ENCODE measurements around the gene FAM43B. TPM values are rescaled to one million over a fixed set of nuclear protein-coding genes. Genes with fewer than 3 reads are reported as not detected.
"Not testable (repeated sequence)": the region's sequence is repeated elsewhere in the genome, so short reads cannot be mapped to it uniquely, and the experiment has no call there.

Gene FAM43B
- total RNA-seq: not detected

DNA sequence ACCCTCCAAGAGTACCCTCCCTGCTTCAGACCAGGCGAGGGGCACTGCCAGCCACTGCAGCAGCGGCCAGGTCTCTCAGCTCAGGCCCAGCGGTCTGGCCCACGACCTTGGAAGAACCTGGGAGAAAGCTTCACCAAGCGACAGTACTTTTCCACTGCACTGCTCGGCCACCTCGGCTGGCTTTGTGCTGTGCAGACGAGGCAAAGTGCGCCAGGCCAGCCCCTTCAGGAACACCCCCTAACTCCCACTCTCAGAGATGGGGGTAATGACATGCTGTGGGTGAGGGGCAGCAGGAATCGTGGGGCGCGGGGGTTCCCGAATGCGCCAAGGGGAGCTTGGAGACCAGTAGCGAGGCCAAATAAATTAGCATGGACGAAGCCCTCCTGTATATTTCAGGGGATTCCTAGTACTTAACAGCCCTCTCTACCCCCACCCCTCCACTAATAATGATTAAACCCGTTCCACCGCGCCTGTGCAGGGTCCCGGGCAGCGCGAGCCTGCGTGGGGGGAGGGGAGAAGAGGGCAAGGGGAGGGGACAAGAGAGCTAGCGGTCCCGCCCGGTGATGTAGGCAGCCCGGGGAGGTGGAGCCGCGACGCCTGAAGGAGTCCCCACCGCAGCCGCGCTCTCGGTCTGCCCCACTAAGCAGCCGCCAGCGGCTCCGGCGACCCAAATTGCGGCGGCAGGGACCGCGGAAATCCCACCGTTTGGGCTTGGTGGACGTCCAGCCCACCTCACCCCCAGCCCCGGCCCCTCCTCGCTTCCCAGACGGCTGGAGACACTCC, at the start of gene FAM43B:
FAM43B (plus strand) TSS at position 629 of the 783 bp plus-strand sequence. CDS start 401 bp downstream, outside the sequence.
- no peak for DNase-seq

DNA sequence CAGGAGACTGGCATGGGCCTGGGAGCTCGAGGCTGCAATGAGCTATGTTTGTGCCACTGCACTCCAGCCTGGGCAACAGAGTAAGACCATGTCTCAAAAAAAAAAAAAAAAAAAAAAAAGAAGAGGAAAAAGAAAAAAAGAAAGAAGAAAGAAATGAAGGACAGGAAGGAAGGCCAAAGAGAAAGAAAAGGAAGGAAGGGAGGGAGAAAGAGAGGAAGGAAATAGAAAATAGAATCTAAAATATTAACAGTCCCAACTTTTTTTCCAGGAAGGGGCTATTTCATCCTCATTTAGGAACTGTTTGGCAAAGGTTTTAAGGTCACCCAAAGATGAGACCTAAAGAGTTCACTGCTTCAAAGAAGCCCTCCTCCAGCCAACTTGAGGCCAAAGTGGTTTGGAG, 46.9 kb upstream of the FAM43B start:
- no peak for DNase-seq

DNA sequence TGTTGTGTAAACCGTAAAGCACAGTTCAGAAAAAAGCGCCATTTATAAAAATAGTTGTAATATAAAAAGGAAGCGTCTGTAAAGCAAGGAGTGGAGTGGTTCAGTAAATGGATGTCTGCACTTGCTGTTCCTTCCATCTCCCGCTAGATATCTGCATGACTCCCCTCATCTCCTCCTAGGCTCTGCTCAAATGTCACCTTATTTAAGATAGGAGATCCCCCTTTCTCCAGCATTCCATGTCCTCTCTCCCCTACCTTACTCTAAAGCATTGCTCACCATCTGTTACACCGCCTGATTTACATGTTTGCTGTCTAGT, 45.2 kb upstream of the FAM43B start:
- DNase-seq: no peak

DNA sequence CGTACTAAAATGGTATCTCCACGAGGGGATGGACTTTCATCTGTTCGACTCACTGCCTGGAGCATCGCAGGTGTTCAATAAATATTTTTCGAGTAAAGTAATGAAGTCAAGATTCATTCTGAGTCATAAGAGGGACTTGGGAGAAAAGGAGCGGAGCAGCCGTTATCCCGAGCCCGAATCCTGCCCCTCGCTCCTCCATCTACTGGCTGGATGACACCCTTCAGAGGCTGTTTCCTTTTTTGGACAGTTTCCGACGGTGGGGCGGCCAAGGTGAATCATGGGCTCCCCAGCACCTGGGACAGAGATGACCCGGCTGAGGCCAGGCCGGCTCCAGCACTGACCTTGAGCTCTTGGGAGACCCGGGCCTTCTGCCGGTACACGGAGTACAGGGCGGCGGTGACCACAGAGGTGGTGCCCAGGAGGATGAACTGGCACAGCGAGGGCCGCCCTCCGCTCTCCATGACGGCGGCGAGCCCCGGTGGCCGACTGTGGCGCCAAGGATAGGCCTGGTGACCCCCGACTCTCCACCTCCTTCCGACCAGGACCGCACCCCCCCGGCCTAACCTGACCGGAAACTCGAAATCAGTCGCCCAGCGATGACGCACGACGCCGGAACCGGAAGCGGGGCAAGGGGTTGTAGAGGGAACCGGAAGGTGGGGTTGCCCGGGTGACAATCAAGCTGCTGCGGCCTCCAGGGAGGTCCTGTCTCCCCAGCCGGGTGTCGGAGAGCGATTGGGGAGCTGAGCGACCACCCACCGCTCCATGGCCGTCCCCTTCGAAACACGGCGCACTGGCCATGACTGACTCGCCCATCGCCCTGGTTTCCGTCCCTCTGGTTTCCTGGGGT, 44.6 kb upstream of the FAM43B start, which contains the start of gene MUL1:
MUL1 (minus strand) TSS at position 588 of the 847 bp plus-strand sequence; CDS start at position 461, 127 bp downstream.
- peak; percentile 90 for DNase-seq

DNA sequence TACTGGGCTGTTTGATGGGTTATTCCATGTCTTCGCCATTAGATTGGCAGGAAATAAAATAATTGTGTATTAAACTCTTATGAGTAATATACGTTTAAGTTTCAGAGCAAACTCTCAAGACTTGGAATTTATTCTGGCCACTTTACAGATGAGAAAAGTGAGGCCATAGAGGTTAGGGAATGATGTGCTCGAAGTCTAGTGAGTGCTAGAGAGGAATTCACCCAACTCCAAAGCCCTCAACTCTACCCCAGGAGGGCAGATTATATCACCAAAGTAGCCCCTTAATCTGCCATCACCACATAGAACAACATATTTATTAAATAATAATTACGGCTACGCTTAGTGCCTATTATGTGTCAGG, 44.0 kb upstream of the FAM43B start:
- DNase-seq: no peak

GRCh38 chr1:20511518-20512428, 40.6 kb upstream of the FAM43B start:
- no peak for DNase-seq

DNA sequence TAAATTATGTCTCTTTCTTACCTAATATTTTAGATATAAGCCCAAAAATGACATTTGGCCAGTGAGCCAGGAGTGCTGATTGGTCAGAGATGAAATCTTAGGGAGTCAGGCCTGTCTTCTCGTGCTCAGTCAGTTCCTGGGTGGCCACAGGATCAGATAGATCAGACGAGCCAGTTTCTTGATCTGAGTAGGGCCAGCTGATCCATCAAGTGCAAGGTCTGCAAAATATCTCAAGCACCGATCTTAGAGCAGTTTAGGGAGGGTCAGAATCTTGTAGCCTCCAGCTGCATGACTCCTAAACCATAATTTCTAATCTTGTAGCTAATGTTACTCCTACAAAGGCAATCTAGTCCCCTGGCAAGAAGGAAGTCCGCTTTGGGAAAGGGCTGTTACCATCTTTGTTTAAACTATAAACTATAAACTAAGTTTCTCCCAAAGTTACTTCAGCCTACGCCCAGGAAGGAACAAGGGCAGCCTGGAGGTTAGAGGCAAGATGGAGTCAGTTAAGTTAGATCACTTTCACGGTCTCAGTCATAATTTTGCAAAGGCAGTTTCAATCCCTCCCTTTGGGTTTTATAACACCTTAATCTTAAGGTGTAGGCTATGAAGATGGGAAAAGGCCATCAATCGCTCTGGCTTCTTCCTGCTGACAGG, 32.6 kb upstream of the FAM43B start:
- DNase-seq: not testable (repeated sequence)

GRCh38 chr1:20521960-20522861, 30.2 kb upstream of the FAM43B start:
- peak; percentile 63 for DNase-seq

- DNase-seq: no peak
Observed at GRCh38 chr1:20526267-20526666, 26.1 kb upstream of the FAM43B start.

- DNase-seq: no peak
Observed at GRCh38 chr1:20528221-20528620, 24.2 kb upstream of the FAM43B start.

GRCh38 chr1:20530306-20530705, 22.1 kb upstream of the FAM43B start:
- DNase-seq: no peak

DNA sequence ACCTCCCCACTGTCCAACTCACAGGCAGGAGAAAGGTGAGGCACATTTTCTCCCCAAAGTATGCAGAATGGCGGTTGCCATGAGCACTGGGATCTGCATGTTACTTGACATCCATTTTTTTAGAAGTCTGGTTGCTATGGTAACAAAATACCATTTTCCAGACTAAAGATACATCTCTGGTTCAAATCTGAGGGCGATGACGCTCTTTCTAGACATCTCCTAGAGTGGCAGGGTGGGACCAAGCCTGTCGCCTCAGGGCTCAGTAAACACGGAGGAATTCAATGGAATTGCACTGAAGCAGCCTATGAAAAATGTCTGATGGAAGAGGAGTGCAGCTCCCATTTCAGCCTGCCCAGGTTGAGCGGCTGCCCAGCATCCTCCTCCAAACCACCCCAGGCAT, 21.5 kb upstream of the FAM43B start:
- DNase-seq: no peak

DNA sequence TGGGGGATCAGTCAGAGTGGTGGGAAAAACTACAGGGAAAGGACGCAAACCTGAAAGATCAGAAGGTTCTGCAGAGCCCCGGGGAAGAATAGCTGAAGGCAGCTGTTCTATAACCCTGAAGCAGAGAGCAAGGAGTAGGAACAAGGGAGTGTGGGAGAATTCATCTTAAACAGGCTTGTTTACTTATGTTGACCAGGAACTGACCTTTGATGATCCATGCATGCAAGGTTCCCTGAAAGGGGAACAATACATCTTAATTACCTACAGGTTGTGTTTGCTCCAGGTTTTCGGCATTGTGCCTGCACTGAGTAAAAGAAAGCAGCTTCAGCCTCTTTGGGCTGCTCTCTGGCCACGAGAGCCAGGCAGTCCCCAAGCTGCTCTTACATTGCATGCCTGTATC, 18.7 kb upstream of the FAM43B start:
- DNase-seq: no peak

- no peak for DNase-seq
Observed at GRCh38 chr1:20534659-20535417, 17.5 kb upstream of the FAM43B start.

DNA sequence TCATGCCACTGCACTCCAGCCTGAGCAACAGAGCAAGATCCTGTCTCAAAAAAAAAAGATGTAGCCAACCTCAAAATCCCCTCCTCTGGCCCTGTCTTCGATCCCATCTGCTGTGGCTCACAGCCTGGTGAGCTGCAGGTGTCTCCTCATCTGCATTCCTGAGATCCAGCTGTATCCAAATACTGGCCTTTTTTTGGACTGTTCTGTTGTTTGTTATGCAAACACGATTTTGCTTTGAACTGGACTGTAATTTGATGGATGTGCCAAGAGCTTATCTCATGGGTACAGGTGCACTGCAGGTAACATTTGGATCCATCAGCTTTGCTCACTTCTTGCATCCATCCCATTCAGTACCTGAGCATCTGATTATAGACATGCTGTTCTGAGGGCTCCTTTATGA, 14.1 kb upstream of the FAM43B start:
- no peak for DNase-seq

DNA sequence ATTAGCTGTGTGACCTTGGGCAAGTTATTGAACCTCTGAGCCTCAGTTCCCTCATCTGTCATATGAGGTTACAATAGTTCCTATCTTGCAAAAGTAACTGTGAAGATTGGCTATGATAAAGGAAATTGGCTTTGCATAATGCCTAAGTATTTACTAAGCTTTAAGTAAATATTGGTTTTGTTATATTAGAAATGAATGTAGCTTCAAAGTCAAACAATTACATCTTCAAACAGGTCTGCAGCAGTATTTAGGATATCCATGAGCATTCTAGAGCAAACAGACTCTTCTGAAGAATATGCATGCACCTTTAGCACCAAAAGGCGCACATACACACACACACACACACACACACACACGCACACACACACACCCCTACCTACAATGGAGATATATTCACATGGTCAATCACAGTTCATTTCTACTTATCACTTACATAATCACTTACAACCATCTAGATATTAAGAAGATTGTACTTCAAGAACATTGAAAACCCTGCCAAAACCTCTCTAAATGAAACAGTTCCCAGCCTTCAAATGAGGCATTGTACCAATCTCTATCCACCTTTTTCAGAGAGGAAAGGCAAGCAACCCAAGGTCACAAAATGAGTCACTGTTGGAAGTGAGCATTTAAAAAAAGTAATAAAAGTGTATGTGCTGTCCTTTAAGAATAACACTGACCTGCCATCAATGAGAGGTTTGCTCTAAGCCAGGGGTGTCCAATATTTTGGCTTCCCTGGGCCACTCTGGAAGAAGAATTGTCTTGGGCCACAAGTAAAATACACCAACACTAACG, 13.4 kb upstream of the FAM43B start:
- no peak for DNase-seq

DNA sequence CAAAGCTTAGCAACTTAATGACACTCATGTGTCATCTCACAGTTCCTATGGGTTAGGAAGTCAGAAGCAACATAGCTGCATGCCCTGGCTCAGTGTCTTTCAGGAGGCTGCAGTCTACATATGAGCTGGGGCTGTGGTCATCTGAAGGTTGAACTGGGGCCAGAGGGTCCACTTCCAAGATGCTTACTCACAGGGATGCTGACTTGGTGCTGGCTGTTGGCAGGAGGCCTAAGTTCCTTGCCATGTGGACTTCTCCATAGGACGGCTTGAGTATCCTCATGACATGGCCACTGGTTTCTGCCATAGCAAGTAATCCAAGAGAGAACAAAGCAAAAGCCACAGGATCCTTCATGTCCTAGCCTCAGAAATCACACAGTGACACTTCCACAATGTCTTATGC, 12.1 kb upstream of the FAM43B start:
- DNase-seq: no peak

DNA sequence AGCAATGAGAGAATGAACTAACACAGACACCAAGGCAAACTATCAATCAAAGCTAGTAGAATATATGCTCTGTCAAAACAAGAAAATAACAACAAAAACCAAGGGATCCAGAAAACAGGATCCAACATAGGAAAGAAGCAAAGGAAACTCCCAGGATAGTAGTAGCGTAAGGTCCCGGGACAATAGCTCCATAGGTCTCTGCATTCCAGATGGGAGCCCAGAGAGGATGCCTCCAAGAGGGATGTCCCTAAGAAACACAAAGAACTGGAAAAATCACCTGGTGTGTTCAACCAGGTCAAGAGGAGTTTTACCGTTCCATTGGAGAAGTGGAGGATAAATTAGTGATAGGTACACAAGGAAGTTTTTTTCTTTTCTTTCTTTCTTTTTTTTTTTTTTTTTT, 5.7 kb upstream of the FAM43B start:
- DNase-seq: no peak

DNA sequence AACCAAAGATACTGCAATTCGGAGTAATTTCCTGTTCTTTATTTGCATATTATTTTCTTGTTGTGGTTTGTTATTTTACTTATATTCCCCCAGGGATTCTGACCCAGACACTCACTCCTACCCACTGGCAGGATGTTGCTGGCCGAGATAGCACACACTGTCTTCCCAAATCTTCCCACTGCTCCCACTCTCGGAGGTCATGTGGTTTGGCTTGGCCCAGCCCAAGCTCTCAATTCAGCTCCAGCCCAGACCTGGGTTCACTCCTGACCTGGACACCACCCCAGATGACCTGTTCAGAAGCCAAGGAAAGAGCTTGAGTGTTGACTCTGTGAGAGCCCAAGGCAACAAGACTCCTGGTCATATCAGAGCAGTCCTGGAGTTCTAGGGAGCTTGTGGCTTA, 1.2 kb upstream of the FAM43B start:
- DNase-seq: no peak
